ENCODE measurements around the gene ZDHHC19.

DNA sequence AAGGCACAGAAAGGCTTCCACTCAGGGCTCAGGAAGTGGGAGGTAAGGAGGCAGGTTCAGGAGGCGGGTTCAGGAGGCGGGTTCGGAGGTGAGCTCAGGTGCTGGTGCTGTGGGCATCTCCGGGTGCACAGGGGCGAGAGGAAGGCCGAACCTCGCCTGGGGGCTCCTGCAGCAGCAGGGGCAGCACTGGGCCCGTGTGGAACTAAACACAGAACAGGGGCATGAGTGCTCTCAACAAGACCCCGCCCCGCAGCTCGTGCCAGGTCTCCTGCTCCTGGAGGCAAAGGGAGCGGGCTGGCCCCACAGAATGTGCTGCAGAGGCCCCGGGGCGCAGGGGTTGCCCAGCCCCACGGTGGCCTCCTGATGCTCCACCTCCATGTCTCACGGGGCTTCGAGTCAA is 13.7 kb downstream of the ZDHHC19 start:
- TF ChIP-seq, protein P1, sequence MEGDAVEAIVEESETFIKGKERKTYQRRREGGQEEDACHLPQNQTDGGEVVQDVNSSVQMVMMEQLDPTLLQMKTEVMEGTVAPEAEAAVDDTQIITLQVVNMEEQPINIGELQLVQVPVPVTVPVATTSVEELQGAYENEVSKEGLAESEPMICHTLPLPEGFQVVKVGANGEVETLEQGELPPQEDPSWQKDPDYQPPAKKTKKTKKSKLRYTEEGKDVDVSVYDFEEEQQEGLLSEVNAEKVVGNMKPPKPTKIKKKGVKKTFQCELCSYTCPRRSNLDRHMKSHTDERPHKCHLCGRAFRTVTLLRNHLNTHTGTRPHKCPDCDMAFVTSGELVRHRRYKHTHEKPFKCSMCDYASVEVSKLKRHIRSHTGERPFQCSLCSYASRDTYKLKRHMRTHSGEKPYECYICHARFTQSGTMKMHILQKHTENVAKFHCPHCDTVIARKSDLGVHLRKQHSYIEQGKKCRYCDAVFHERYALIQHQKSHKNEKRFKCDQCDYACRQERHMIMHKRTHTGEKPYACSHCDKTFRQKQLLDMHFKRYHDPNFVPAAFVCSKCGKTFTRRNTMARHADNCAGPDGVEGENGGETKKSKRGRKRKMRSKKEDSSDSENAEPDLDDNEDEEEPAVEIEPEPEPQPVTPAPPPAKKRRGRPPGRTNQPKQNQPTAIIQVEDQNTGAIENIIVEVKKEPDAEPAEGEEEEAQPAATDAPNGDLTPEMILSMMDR (IDR thresholded peaks at IDR 0.05) = no peak
- no peak for TF ChIP-seq POLR2A (IDR thresholded peaks at IDR 0.05)
